ENCODE results near the gene CALHM5.
"Not testable (repeated sequence)": the region's sequence is repeated elsewhere in the genome, so short reads cannot be mapped to it uniquely, and the experiment has no call there.

The CALHM5 gene, protein sequence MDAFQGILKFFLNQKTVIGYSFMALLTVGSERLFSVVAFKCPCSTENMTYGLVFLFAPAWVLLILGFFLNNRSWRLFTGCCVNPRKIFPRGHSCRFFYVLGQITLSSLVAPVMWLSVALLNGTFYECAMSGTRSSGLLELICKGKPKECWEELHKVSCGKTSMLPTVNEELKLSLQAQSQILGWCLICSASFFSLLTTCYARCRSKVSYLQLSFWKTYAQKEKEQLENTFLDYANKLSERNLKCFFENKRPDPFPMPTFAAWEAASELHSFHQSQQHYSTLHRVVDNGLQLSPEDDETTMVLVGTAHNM

DNA sequence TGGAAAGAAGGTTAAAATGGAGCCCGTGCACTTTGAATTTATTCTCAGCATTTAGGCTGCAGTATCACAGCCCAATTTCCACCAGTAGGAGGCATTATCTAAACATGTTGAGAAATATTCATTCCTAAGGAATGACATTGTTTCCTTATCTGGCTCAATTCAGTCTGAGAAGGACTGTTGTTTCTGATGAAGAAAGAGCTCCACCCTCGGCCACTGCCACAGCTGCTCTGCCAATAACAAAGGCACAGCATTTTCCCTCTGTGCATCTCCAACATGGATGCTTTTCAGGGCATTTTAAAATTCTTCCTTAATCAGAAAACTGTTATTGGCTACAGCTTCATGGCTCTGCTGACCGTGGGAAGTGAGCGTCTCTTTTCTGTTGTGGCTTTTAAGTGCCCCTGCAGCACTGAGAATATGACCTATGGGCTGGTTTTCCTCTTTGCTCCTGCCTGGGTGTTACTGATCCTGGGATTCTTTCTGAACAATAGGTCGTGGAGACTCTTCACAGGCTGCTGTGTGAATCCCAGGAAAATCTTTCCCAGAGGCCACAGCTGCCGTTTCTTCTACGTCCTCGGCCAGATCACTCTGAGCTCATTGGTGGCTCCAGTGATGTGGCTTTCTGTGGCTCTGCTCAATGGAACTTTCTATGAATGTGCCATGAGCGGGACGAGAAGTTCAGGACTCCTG, at the start of gene CALHM5:
CALHM5 (plus strand) TSS at position 216 of the 687 bp plus-strand sequence; CDS start at position 274, 58 bp downstream.
- DNase-seq: no peak

DNA sequence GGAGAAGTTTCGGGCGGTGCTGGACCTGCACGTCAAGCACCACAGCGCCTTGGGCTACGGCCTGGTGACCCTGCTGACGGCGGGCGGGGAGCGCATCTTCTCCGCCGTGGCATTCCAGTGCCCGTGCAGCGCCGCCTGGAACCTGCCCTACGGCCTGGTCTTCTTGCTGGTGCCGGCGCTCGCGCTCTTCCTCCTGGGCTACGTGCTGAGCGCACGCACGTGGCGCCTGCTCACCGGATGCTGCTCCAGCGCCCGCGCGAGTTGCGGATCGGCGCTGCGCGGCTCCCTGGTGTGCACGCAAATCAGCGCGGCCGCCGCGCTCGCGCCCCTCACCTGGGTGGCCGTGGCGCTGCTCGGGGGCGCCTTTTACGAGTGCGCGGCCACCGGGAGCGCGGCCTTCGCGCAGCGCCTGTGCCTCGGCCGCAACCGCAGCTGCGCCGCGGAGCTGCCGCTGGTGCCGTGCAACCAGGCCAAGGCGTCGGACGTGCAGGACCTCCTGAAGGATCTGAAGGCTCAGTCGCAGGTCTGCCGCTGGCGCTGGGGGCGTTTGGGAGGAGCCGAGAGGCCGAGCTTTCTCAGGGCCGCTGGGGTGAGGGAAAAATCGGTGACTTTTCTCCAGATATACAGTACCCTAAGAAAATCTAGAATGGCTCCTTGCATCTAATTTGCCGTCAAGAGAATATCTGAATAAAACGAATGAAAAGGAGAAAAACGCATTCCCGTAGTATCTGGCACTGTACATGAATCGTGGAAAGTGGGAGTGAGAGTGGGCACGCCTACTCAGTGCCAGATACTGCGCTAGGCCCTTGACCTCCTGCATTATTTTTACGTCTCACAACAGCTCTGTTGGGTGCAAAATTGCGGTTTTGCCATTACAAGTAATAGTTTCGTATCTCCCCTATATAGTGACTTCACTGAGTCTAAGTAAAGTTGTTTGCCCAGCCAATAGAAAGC, 49.2 kb upstream of the CALHM5 start:
- DNase-seq: no peak

DNA sequence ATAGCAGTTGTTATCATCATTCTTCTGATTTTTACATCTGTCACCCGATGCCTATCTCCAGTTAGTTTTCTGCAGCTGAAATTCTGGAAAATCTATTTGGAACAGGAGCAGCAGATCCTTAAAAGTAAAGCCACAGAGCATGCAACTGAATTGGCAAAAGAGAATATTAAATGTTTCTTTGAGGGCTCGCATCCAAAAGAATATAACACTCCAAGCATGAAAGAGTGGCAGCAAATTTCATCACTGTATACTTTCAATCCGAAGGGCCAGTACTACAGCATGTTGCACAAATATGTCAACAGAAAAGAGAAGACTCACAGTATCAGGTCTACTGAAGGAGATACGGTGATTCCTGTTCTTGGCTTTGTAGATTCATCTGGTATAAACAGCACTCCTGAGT, 48.1 kb upstream of the CALHM5 start:
- no peak for DNase-seq

DNA sequence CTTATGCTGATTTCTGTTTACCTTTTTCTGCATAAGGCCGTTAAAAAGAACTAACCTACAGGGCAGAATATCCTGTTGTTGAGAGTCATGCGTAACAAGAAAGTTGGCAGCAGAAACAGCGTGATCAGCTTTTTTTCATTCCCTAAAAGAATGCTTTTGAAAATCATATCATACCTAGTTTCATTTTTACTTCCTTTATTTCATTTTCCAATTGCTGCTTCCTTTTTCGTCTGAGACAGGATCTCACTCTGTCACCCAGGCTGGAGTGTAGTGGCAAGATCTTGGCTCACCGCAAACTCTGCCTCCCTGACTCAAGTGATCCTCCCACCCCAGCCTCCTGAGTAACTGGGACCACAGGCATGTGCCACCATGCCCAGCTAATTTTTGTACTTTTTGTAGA, 46.2 kb upstream of the CALHM5 start:
- DNase-seq: no peak

DNA sequence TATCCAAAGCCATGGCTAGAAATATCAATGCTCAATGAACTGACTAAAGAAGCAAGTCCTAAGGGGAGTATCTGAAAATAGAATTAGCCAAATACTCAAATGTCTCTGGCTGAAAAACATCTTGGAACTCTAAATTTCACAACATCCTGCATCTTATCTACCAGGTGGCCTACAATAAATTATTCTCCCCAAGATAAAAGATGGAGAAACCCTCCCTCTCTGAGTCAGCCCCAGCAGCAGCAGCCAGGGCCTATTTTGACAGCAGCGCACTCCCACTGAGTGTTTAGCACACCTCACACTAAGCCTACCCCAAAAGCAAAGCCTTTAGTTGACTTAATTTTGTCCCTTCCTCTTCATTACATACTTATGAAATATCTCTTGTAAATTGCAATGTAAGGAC, 44.3 kb upstream of the CALHM5 start:
- DNase-seq: no peak

DNA sequence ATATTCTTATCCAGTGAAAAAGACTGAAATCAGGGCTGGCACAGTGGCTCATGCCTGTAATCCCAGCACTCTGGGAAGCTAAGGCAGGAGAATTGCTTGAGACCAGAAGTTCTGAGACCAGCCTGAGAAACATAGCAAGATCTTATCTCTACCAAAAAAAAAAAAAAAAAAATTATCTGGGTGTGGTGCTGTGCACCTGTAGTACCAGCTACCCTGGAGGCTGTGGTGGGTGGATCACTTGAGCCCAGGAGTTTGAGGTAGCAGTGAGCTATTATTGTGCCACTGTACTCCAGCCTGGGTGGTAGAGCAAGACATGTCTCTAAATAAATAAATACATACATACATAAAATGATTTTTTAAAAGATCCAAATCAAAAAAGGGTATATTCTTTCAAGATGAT, 43.9 kb upstream of the CALHM5 start:
- DNase-seq: no peak

DNA sequence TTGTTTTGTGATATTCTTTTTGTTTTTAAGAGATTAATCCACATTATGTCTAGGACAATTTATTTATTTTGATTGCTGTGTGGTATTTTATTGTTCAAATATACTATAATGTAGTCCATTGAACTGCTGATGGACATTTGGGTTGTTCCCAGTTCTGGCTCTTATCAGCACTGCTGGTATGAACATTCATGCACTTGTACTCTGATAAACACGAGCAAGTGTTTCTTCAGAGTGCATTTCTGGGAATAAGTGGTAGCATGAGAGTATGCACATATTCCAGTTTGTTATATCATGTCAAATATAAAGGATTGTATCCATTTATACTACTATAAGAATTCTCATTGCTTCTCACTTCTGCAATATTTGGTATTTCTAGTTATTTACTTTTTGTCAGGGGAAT, 43.1 kb upstream of the CALHM5 start:
- DNase-seq: no peak

DNA sequence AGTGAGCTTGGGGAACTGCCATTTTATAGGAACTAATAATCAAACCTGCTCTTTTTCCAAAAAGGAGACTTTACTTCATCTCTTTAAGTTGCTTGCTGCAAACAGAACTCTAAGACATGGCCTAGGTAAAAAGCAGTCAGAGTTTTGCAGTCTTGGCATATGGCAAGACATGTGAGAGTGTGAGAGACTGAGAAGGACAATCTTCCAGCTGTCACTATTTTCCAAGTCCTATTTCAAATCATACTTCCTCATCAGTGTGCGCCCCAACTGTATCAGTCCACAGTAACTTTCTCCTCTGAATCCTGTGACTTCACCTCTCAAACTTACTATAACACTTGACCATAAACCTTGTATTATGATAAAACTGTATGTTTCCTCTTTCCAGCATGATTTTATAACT, 39.9 kb upstream of the CALHM5 start:
- DNase-seq: peak; percentile 31

DNA sequence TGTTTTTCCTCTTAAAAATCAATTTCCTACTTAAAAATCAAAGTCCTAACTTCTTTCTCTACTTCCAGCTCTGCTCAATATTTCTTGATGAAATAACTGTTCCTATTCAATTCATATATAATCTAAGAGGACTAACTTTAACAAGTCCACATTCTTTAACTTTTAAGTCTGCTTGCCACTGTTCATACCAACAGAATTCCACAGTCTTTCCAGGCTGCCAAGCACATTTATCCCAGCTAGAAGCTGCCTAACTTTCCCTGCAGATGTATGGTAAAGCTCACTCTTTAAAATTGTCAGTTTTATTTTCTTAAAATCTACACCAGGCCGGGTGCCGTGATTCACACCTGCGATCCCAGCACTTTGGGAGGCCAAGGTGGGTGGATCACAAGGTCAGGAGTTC, 38.7 kb upstream of the CALHM5 start:
- no peak for DNase-seq

DNA sequence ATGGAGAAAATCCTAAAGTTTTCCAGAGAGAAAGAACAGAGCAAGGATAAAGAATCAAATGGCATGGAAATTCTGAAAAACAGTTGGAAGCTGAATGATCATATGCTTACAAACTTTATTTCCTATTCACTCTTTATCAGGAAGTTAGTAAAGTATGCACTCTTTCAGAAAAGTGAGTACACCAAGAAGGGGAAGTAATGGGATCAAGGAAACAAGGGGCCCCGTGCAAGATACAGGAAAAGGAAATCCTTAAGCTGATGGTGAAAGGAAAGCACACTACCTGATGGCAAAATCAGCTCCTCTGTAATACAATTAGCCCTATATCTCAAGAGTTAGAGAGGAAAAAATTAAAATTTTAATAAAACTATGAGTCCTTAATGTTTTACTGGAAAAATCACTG, 36.3 kb upstream of the CALHM5 start:
- DNase-seq: no peak

DNA sequence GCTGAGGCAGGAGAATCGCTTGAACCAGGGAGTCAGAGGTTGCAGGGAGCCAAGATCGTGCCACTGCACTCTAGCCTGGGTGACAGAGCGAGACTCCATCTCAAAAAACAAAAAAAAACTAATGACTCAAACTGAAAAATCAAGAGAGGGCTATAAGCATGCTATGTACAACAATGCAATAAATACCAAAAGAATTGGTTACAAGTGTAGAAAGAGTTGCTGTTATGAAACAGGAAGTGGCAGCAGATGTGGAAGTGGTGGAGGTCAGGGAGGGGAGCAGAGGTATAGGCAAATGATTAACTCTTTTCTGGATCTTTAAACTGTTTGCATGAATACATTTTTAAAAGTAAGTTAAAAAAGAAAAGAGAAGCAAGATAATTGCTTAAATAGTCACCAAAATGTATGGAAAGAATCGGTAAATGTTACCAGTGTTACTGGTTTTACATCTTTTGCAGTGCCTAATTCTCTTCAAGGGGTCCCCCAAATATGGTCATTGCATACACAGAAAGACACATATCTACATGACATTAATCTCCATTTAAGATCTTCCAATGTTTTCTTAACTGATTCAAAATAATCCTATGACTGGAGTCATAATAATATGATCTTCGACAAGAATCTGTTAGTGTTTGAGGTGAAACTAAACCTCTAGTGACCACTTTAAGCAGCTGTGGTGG, 35.3 kb upstream of the CALHM5 start:
- no peak for DNase-seq

DNA sequence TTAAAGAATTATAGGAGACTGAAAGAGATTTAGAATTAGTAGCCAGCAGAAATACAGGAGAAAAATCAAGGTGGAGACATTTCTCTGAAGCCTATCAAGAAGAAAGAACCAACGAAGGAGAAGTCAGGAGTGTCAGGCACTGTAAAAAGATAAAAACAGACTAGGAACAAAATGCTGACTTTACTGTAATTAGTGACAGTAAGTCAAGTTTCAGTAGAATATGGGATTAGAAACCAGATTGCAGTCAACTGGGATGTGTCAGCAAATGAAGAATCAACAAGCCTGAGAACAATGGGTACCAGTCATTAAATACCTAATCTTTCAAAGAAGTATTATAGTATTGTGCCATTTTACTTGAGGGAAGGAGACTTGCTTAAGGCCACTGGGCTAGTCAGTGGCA, 28.7 kb upstream of the CALHM5 start:
- no peak for DNase-seq

DNA sequence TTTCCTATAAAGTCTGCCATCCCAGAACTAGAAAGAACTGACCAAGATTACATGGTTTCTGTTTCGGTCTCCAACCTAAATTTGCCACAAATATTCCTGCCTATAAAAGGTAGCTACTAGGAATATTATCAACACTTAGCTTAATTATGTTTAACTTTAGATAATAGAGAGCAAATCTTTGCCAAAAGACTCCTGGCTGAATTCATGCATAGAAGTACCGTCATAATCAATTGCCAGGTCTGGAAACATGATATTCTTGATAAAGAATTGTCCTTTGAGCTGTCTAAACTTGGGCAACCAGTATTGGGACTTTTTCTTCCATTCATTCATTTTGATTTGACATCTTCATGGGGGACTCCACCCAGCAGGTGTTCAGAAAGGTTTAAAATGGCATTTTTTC, 27.8 kb upstream of the CALHM5 start:
- no peak for DNase-seq

DNA sequence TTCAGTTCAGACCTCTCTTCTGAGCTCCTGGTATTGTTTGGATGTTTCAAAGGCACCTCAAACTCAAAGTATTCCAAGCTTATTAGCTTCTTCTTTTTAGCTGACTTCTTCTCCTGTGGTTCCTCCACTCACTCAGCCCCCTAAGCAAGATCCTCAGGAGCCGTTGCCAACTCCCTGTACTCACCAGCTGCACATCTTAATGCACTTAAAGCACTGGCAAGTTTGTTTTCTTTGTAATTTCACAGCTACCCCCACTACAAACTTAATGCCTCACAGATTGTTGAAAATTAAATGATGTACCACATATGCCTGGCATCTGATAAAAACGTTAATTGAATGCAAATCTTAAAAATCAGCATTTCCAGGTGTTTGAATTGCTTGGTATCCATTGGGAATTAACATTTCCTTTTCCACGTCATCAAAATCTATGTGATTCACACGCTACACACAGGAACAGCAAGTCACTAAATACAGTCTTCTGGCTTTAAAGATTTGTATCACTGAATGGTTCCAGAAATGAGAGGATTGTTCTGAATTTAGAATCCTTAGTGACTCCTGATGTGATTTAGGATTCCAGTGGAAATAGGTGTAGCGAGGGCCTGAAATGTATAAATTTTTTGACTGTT, 25.8 kb upstream of the CALHM5 start:
- DNase-seq: no peak

DNA sequence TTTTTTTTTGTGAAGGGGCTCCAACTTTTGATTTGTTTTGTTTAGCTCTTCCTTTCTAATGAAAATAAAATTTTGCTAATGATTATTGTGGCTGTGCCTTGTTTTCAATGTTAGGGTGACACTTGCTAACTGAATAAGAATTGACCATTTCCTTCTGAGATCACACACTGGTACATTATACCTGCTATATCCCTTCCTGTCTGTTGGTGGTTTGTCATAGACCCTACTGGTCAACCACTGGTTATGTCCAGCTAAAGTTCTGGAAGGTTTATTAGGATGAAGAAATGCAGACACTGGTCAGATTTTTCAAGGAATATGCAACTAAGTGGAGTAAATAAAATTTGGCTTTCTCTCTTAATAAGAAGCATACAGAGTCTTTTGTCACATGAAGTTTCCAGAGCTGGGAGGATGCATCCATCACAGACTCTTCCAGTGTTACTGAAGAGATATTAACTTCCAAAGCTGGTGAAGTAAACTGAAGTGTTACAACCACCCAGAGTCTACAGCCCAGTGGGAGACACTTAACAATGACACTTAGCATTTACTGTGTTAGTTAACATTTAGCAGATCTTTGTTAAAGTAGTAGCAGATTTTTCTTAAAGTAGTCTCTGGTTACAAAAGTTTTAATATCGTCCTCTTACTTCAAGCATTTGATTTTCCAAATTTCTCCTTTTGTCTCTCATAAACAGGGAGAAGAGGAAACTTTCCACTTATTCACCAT, 19.7 kb upstream of the CALHM5 start:
- DNase-seq: no peak

DNA sequence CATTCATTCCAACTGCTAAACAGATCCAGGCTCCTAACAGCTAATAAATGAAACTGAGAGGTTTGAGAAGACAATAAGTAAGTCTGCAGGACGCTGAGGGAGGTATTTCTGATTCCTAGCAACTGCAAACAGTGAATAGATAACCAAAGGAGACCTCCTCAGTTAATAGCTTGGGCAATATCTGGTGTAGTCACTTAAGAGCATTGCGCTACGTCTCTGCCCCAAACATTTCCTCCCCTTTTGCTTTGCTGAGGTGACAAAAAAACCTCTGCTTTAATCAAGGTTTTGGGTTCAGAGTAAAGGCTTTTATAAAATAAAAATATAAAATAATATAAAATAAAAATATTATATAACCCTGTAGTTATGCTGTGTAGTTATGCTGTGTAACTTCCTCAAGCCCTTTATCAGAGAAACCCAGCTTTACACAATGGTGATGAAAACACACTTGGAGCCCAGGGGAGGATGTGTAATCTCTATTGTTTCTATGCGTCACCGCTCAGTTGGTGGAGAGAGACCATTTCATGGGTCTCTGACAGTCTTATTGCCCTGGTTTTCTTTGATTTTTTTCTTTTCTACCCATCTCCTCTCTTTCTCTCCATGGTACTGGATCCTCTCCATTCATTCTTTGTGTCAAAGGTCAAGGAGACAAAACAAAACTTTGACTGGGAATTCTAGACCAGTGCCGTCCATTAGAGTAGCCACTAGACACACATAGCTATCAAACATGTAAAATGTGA, 18.9 kb upstream of the CALHM5 start:
- no peak for DNase-seq

DNA sequence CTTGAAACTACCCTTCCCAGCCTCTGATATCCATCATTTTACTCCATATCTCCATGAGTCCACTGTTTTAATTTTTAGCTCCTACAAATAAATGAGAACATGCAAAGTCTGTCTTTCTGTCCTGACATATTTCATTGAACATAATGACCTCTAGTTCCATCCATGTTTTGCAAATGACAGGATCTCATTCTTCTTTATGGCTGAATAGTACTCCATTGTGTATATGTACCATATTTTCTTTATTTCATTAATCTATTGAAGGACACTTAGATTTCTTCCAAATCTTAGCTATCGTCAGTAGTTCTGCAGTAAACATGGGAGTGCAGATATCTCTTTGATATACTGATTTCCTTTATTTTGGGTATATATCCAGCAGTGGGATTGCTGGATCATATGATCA, 16.3 kb upstream of the CALHM5 start:
- not testable (repeated sequence) for DNase-seq

DNA sequence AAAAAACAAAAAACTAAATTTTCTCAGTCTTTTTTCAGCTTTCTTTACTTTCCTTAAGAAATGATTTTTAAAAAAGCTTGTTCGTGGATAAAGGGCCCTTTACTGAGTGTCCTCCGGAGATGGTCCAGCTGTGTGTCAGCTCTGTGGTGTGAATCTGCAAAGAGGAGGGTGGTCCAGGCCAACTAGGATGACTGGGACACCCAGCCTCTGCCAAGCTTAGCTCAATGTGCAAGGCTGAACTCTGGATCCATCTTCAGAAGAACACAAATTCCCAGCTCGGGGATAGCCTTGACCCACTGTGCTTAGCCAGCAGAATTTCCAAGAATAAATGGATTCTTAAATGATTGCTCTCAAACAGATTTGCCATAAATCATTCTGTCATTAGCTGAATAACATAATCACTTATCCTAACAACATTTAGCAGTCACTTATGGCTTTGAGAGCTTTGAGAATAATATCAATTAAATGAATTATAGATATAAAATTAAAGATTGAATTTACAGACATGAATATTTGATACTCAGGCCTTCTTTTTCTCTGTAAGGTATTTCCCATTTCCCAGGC, 14.2 kb upstream of the CALHM5 start:
- DNase-seq: no peak

DNA sequence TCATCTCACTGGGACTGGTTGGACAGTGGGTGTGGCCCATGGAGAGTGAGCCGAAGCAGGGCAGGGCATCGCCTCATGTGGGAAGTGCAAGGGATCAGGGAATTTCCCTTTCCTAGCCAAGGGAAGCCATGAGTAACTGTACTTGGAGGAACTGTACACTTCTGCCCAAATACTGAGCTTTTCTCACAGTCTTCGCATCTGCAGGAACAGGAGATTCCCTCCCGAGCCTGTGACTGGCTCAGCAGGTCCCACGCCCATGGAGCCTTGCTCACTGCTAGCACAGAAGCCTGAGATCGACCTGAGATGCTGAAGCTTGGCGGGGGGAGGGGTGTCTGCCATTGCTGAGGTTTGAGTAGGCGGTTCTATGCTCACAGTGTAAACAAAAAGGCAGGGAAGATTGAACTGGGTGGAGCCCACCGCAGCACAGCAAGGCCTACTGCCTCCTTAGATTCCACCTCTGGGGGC, 10.4 kb upstream of the CALHM5 start:
- DNase-seq: no peak

DNA sequence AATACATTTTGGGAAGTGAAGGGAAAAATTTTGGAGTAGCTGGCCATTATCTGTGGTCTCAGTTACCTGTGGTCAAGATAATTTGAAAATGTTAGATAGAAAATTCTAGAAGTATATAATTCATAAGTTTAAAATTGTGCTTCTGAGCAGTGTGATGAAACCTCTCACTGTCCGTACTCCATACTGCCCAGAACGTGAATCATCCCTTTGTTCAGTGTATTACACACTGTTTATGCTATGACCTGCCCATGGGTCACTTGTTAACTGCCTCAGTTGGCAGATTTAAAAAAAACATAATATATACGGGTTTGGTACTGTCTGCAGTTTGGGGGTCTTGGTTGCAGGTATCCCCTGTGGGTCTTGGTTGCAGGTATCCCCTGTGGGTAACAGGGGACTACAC, 4.1 kb upstream of the CALHM5 start:
- DNase-seq: no peak

DNA sequence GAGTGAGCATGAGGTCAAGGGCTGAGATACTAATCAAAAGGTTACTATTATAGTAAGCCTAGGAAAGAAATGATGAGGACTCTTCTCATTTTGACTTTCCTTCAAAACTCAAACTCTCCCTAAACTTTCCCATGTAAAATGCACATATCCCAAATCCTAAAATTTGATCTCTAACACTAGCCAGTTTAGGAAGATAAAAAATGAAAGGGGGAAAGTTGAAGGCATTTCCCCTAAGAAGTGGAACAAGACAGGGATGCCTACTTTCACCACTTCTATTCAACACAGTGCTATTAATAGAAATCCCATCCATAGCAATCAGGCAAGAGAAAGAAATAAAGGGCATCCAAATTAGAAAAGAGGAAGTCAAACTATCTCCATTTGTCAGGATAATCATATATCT, 2.9 kb upstream of the CALHM5 start:
- DNase-seq: no peak

Data from NCI-H2171 treated with DMSO at 0.1 percent for 48 hours (cell line).